ENCODE measurements around the gene PLXNC1.
A peak's percentile ranks its signal among the peaks of the same experiment; 100 is the strongest.

PLXNC1 gene

GRCh38 chr12:94269316-94269999 lies 121.1 kb downstream of the PLXNC1 start:
- in situ Hi-C loops (cut with MboI; ENCODE audit: low pct_unique_long_range_greater_than_20kb, low sequenced_read_pairs, unreplicated experiment) = loop anchor here (10.0 kb wide), 1 partner anchor 115 kb away; no protein-coding TSS in a partner anchor
- TF ChIP-seq, protein P1, sequence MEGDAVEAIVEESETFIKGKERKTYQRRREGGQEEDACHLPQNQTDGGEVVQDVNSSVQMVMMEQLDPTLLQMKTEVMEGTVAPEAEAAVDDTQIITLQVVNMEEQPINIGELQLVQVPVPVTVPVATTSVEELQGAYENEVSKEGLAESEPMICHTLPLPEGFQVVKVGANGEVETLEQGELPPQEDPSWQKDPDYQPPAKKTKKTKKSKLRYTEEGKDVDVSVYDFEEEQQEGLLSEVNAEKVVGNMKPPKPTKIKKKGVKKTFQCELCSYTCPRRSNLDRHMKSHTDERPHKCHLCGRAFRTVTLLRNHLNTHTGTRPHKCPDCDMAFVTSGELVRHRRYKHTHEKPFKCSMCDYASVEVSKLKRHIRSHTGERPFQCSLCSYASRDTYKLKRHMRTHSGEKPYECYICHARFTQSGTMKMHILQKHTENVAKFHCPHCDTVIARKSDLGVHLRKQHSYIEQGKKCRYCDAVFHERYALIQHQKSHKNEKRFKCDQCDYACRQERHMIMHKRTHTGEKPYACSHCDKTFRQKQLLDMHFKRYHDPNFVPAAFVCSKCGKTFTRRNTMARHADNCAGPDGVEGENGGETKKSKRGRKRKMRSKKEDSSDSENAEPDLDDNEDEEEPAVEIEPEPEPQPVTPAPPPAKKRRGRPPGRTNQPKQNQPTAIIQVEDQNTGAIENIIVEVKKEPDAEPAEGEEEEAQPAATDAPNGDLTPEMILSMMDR (IDR thresholded peaks at IDR 0.05; ENCODE audit: extremely low read depth, insufficient read depth, missing control alignments) = no peak
- no peak for DNase-seq (ENCODE audit: low spot score)

GRCh38 chr12:94271351-94271750 lies 123.0 kb downstream of the PLXNC1 start:
- TF ChIP-seq, protein P1 (IDR thresholded peaks at IDR 0.05; ENCODE audit: extremely low read depth, insufficient read depth, missing control alignments) = no peak
- DNase-seq (ENCODE audit: low spot score) = peak; percentile 31
- in situ Hi-C loops (cut with MboI; ENCODE audit: low pct_unique_long_range_greater_than_20kb, low sequenced_read_pairs, unreplicated experiment) = no loop called here

- TF ChIP-seq, protein P1 (IDR thresholded peaks at IDR 0.05; ENCODE audit: extremely low read depth, insufficient read depth, missing control alignments) = no peak
- DNase-seq (ENCODE audit: low spot score) = no peak
- in situ Hi-C loops (cut with MboI; ENCODE audit: low pct_unique_long_range_greater_than_20kb, low sequenced_read_pairs, unreplicated experiment) = no loop called here
Observed at GRCh38 chr12:94272280-94272679, 123.9 kb downstream of the PLXNC1 start.

- TF ChIP-seq, protein P1 (IDR thresholded peaks at IDR 0.05; ENCODE audit: extremely low read depth, insufficient read depth, missing control alignments) = no peak
- in situ Hi-C loops (cut with MboI; ENCODE audit: low pct_unique_long_range_greater_than_20kb, low sequenced_read_pairs, unreplicated experiment) = no loop called here
- DNase-seq (ENCODE audit: low spot score) = no peak
Observed at GRCh38 chr12:94273272-94273671, 124.9 kb downstream of the PLXNC1 start.

- in situ Hi-C loops (cut with MboI; ENCODE audit: low pct_unique_long_range_greater_than_20kb, low sequenced_read_pairs, unreplicated experiment) = no loop called here
- DNase-seq (ENCODE audit: low spot score) = no peak
- TF ChIP-seq, protein P1 (IDR thresholded peaks at IDR 0.05; ENCODE audit: extremely low read depth, insufficient read depth, missing control alignments) = no peak
Observed at GRCh38 chr12:94276725-94277124, 128.3 kb downstream of the PLXNC1 start.

- TF ChIP-seq, protein P1 (IDR thresholded peaks at IDR 0.05; ENCODE audit: extremely low read depth, insufficient read depth, missing control alignments) = no peak
- in situ Hi-C loops (cut with MboI; ENCODE audit: low pct_unique_long_range_greater_than_20kb, low sequenced_read_pairs, unreplicated experiment) = no loop called here
- DNase-seq (ENCODE audit: low spot score) = no peak
Observed at GRCh38 chr12:94277426-94278000, 129.1 kb downstream of the PLXNC1 start.
